CD4-positive, alpha-beta T cell treated with Interleukin-6 for 4 hours (primary cell): ENCODE measurements around the gene LDLRAD4.
A peak's percentile ranks its signal among the peaks of the same experiment; 100 is the strongest.

Experiments
- DNase-seq: peaks from one replicate; pipeline ENCODE4 v3.0.0-alpha.2; 2020; ENCODE audit warnings: mixed read lengths

LDLRAD4 gene

GRCh38 chr18:13289481-13290205 is 71.1 kb downstream of the LDLRAD4 start:
- DNase-seq, result no peak

- peak; percentile 64 for DNase-seq
Observed at GRCh38 chr18:13290856-13291271, 72.3 kb downstream of the LDLRAD4 start.

- DNase-seq, result no peak
Observed at GRCh38 chr18:13291299-13291698, 72.7 kb downstream of the LDLRAD4 start.

- no peak for DNase-seq
Observed at GRCh38 chr18:13291745-13292447, 73.3 kb downstream of the LDLRAD4 start.

GRCh38 chr18:13292736-13293135 is 74.2 kb downstream of the LDLRAD4 start:
- no peak for DNase-seq

GRCh38 chr18:13294309-13294708 is 75.7 kb downstream of the LDLRAD4 start:
- DNase-seq, result no peak

GRCh38 chr18:13295894-13296293 is 77.3 kb downstream of the LDLRAD4 start:
- no peak for DNase-seq

GRCh38 chr18:13296867-13297574 is 78.5 kb downstream of the LDLRAD4 start:
- peak; percentile 26 for DNase-seq

- no peak for DNase-seq
Observed at GRCh38 chr18:13298262-13298661, 79.7 kb downstream of the LDLRAD4 start.

GRCh38 chr18:13300029-13300428 is 81.5 kb downstream of the LDLRAD4 start:
- no peak for DNase-seq

GRCh38 chr18:13300796-13301195 is 82.2 kb downstream of the LDLRAD4 start:
- DNase-seq, result no peak

- DNase-seq, result no peak
Observed at GRCh38 chr18:13302040-13302439, 83.5 kb downstream of the LDLRAD4 start.

- no peak for DNase-seq
Observed at GRCh38 chr18:13302457-13303225, 84.1 kb downstream of the LDLRAD4 start.

- DNase-seq, result no peak
Observed at GRCh38 chr18:13303756-13304364, 85.3 kb downstream of the LDLRAD4 start.

GRCh38 chr18:13305301-13305700 is 86.7 kb downstream of the LDLRAD4 start:
- DNase-seq, result no peak

- no peak for DNase-seq
Observed at GRCh38 chr18:13306583-13306982, 88.0 kb downstream of the LDLRAD4 start.

GRCh38 chr18:13308369-13308768 is 89.8 kb downstream of the LDLRAD4 start:
- peak; percentile 28 for DNase-seq

GRCh38 chr18:13309031-13309747 is 90.6 kb downstream of the LDLRAD4 start:
- no peak for DNase-seq

GRCh38 chr18:13309748-13310670 is 91.4 kb downstream of the LDLRAD4 start:
- no peak for DNase-seq

GRCh38 chr18:13311193-13311592 is 92.6 kb downstream of the LDLRAD4 start:
- no peak for DNase-seq

GRCh38 chr18:13312515-13312914 is 94.0 kb downstream of the LDLRAD4 start:
- DNase-seq, result no peak
